Panc1 (cell line): ENCODE measurements around the gene CASP3. TPM values are rescaled to one million over a fixed set of nuclear protein-coding genes. Genes with fewer than 3 reads are reported as not detected.

Experiments
- ATAC-seq: fragments of 200-7000 bp; cut with Tn5 transposase; 2 replicates; pipeline ENCODE4 v1.9.1; 2020; ENCODE audit warnings: mild to moderate bottlenecking, moderate library complexity
- BruUV-seq: library from RNA; stranded (reverse); fragments of 400-500 nt; replicated peaks from 2 replicates; lab custom pipeline; 2021; lab: Mats Ljungman, UMichigan
- CTCF ChIA-PET: fragments of 300-600 bp; sonication (Branson Sonifier 250); formaldehyde crosslinking; loops from one replicate; lab custom pipeline; 2022; ENCODE audit warnings: antibody characterized with exemption; lab: Charles Lee
- POLR2A ChIA-PET: fragments of 300-600 bp; sonication (Branson Sonifier 250); formaldehyde crosslinking; loops from one replicate; lab custom pipeline; 2022; ENCODE audit warnings: antibody characterized with exemption; lab: Charles Lee
- DNase-seq: peaks from one replicate; pipeline ENCODE4 v3.0.0-alpha.2; 2010; ENCODE audit warnings: low read depth, low spot score
- H3K27ac ChIP-seq: 2 replicates; pipeline ENCODE4 v1.5.1; 2011; ENCODE audit warnings: mild to moderate bottlenecking, low read length, inconsistent platforms
- H3K27me3 ChIP-seq: fragments of 200-500 bp; sonication (Bioruptor generic); 2 replicates; pipeline ENCODE4 v1.6.0; 2014; ENCODE audit warnings: low read length, inconsistent platforms; ENCODE audit not compliant: control insufficient read depth, insufficient read depth
- H3K36me3 ChIP-seq: fragments of 200-500 bp; sonication (Bioruptor generic); 2 replicates; pipeline ENCODE4 v1.5.1; 2014; ENCODE audit warnings: inconsistent platforms, mild to moderate bottlenecking, low read length, moderate library complexity; ENCODE audit not compliant: control insufficient read depth, insufficient read depth
- H3K4me1 ChIP-seq: 2 replicates; pipeline ENCODE4 v1.5.1; 2011; ENCODE audit warnings: inconsistent platforms, mild to moderate bottlenecking, low read length, moderate library complexity; ENCODE audit not compliant: control insufficient read depth, insufficient read depth
- H3K4me3 ChIP-seq, 2 experiments: 2 replicates each; pipeline ENCODE4 v1.5.1; 2011 to 2012; ENCODE audit warnings: low read depth in 2 of 2, low read length in 2 of 2, mild to moderate bottlenecking in 2 of 2, inconsistent platforms in 1 of 2, moderate library complexity in 1 of 2
- H3K9me3 ChIP-seq: fragments of 200-500 bp; sonication (Bioruptor generic); 2 replicates; pipeline ENCODE4 v1.5.1; 2014; ENCODE audit warnings: low read depth, mild to moderate bottlenecking, inconsistent platforms, low read length, moderate library complexity; ENCODE audit not compliant: control insufficient read depth, insufficient read depth
- POLR2AphosphoS5 ChIP-seq: IDR thresholded peaks from 2 replicates; pipeline ENCODE4 v1.6.1; 2012; ENCODE audit warnings: mild to moderate bottlenecking, low read depth, low read length, moderate library complexity
- SIN3A ChIP-seq: IDR thresholded peaks from 2 replicates; pipeline ENCODE4 v1.6.1; 2012; ENCODE audit warnings: low read depth, mild to moderate bottlenecking, low read length, moderate library complexity, borderline replicate concordance; ENCODE audit not compliant: insufficient read depth
- TCF7L2 ChIP-seq: IDR thresholded peaks from 2 replicates; pipeline ENCODE4 v1.6.1; 2011; ENCODE audit warnings: mild to moderate bottlenecking, low read depth, low read length, inconsistent platforms
- in situ Hi-C: cut with HindIII; loops from 2 replicates; pipeline ENCODE4 v1.10.0; 2016; ENCODE audit warnings: low sequenced_read_pairs, low pct_unique_long_range_greater_than_20kb
- intact Hi-C: fragments of 100-400 bp; cut with micrococcal nuclease; formaldehyde crosslinking; loops from one replicate; pipeline ENCODE4 v1.10.0; 2022; ENCODE audit not compliant: unreplicated experiment
- total RNA-seq: library from RNA; stranded (reverse); gene quantifications from one replicate; pipeline ENCODE4 v1.2.1, GENCODE V29; 2021; ENCODE audit not compliant: unreplicated experiment
- TF ChIP-seq, protein P1 (sequence below): fragments of 450-650 bp; IDR thresholded peaks from 2 replicates; pipeline ENCODE4 v1.5.1; 2017; ENCODE audit warnings: mild to moderate bottlenecking
- TF ChIP-seq, protein P2 (sequence below), 2 experiments: IDR thresholded peaks; 2 replicates each; pipeline ENCODE4 v1.6.1; 2011 to 2012; ENCODE audit warnings: low read depth in 2 of 2, control low read depth in 1 of 2, low read length in 1 of 2, mild to moderate bottlenecking in 1 of 2, moderate library complexity in 1 of 2; ENCODE audit not compliant: insufficient read depth in 1 of 2

CASP3 gene
- total RNA-seq, 1 experiment from 2014 or later, result 24.3 TPM

- H3K4me3 ChIP-seq, result no peak overlapping the region
- ChIA-PET POLR2A (no interaction called here), CTCF (no interaction called here)
- TF ChIP-seq TCF7L2 (no peak), POLR2AphosphoS5 (no peak), SIN3A (no peak)
- TF ChIP-seq, protein P1, sequence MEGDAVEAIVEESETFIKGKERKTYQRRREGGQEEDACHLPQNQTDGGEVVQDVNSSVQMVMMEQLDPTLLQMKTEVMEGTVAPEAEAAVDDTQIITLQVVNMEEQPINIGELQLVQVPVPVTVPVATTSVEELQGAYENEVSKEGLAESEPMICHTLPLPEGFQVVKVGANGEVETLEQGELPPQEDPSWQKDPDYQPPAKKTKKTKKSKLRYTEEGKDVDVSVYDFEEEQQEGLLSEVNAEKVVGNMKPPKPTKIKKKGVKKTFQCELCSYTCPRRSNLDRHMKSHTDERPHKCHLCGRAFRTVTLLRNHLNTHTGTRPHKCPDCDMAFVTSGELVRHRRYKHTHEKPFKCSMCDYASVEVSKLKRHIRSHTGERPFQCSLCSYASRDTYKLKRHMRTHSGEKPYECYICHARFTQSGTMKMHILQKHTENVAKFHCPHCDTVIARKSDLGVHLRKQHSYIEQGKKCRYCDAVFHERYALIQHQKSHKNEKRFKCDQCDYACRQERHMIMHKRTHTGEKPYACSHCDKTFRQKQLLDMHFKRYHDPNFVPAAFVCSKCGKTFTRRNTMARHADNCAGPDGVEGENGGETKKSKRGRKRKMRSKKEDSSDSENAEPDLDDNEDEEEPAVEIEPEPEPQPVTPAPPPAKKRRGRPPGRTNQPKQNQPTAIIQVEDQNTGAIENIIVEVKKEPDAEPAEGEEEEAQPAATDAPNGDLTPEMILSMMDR, result no peak
- TF ChIP-seq, protein P2, sequence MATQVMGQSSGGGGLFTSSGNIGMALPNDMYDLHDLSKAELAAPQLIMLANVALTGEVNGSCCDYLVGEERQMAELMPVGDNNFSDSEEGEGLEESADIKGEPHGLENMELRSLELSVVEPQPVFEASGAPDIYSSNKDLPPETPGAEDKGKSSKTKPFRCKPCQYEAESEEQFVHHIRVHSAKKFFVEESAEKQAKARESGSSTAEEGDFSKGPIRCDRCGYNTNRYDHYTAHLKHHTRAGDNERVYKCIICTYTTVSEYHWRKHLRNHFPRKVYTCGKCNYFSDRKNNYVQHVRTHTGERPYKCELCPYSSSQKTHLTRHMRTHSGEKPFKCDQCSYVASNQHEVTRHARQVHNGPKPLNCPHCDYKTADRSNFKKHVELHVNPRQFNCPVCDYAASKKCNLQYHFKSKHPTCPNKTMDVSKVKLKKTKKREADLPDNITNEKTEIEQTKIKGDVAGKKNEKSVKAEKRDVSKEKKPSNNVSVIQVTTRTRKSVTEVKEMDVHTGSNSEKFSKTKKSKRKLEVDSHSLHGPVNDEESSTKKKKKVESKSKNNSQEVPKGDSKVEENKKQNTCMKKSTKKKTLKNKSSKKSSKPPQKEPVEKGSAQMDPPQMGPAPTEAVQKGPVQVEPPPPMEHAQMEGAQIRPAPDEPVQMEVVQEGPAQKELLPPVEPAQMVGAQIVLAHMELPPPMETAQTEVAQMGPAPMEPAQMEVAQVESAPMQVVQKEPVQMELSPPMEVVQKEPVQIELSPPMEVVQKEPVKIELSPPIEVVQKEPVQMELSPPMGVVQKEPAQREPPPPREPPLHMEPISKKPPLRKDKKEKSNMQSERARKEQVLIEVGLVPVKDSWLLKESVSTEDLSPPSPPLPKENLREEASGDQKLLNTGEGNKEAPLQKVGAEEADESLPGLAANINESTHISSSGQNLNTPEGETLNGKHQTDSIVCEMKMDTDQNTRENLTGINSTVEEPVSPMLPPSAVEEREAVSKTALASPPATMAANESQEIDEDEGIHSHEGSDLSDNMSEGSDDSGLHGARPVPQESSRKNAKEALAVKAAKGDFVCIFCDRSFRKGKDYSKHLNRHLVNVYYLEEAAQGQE (IDR thresholded peaks at IDR 0.05; ENCODE audit: insufficient read depth in 1 of 2, low read depth in 2 of 2, low read length in 1 of 2), result no peak
- intact Hi-C loops, result no loop called here
- H3K36me3 ChIP-seq, result no peaks in the 10 kb centered on the region
- no peaks in the 10 kb centered on the region for H3K4me1 ChIP-seq
- no peaks in the 10 kb centered on the region for H3K9me3 ChIP-seq
- in situ Hi-C loops, result no loop called here
- DNase-seq (no peak), ATAC-seq (no peak)
- no peak overlapping the region for H3K27ac ChIP-seq
- no TSS peak for BruUV-seq
- H3K27me3 ChIP-seq, result no peaks in the 10 kb centered on the region
These were observed 28.9 kb downstream of the CASP3 start for GRCh38 chr4:184620212-184620867.

- ATAC-seq (no peak), DNase-seq (no peak)
- ChIA-PET POLR2A (no interaction called here), CTCF (no interaction called here)
- no TSS peak for BruUV-seq
- Histone ChIP-seq H3K4me3 (no peak overlapping the region), H3K27me3 (no peaks in the 10 kb centered on the region), H3K4me1 (no peaks in the 10 kb centered on the region), H3K9me3 (no peaks in the 10 kb centered on the region), H3K36me3 (no peaks in the 10 kb centered on the region), H3K27ac (no peak overlapping the region)
- TF ChIP-seq SIN3A (no peak), TCF7L2 (no peak), POLR2AphosphoS5 (no peak)
- TF ChIP-seq, protein P2 (IDR thresholded peaks at IDR 0.05; ENCODE audit: insufficient read depth in 1 of 2, low read depth in 2 of 2, low read length in 1 of 2), result no peak
- TF ChIP-seq, protein P1, result no peak
- in situ Hi-C loops, result no loop called here
- intact Hi-C loops, result loop anchor here (10.0 kb wide), 1 partner anchor 63 kb away; no protein-coding TSS in a partner anchor
These were observed 31.5 kb downstream of the CASP3 start for GRCh38 chr4:184617600-184618196.
